ENCODE results near the gene RBMS1.

RBMS1 gene

DNA sequence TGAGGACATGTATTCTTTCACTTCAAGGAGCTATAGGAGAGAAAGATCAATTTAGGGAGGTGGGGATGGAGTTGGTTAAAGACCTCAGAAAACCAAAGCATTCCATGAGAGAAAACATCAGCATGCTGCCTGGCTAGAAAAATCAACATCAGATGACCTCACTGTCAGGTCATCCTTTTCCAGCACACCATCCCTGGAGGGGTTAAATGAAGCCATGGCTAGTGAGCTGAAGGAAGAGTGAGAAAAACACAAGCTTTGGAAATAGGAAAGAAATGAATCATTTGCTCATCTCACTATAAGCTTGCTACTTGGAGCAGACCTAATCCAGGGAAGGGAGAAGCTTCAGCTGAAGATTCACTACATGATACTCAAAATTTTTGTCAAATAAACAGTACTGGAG is 184.0 kb downstream of the RBMS1 start:
- no peak for TF ChIP-seq CTCF (conservative IDR thresholded peaks at IDR 0.05; ENCODE audit: control insufficient read depth, insufficient read depth, low read depth, low read length)
- DNase-seq (ENCODE audit: low read depth): peak; percentile 74

DNA sequence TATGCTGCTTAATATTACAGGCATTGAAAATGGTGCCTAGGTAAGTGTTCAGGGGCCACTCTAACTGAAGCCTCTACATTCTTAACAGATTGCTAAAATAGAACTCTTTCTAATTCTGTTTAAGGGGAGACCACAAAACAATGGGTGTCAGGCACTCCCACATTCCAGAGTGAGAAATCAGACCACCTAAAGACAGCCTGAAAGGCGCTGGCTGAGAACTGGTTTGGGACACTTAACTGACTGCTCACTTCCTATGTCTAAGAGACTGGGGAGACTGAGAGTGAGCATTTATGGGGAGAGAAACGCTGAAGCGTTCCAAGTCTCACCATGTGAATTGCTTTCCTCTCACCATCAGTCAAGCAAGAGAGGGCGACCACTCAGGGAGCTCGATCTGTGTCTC is 184.7 kb downstream of the RBMS1 start:
- peak; percentile 75 for DNase-seq (ENCODE audit: low read depth)
- TF ChIP-seq CTCF (conservative IDR thresholded peaks at IDR 0.05; ENCODE audit: control insufficient read depth, insufficient read depth, low read depth, low read length): no peak
- H3K4me3 ChIP-seq (ENCODE audit: control insufficient read depth, low read depth, low read length): no peak overlapping the region

More for the DNA sequence above, 184.0 kb downstream of the RBMS1 start:
- H3K4me3 ChIP-seq (ENCODE audit: control insufficient read depth, low read depth, low read length): no peak overlapping the region

GRCh38 chr2:160308476-160308875 is 185.1 kb downstream of the RBMS1 start:
- TF ChIP-seq CTCF (conservative IDR thresholded peaks at IDR 0.05; ENCODE audit: control insufficient read depth, insufficient read depth, low read depth, low read length): no peak
- H3K4me3 ChIP-seq (ENCODE audit: control insufficient read depth, low read depth, low read length): no peak overlapping the region

DNA sequence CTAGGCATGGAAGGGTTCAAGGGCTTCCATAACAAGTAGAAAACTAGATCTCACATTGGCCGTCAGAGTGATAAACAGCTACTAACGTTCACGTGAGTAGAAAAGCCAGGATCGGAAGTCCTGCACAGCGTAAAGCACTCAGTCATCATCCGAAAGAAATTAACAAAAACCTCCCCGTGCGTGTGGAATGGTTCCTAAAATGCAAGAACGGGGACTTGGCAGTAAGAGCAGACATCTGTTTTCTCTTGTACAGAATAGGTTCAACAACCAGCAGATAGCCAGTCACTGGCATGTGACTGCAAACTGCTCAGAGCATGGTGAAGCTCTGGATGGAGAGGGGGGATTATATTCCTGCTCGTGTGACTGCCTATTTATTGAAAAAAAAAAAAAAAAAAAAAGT is 186.6 kb downstream of the RBMS1 start:
- DNase-seq (ENCODE audit: low read depth): peak; percentile 96
- H3K4me3 ChIP-seq (ENCODE audit: control insufficient read depth, low read depth, low read length): no peak overlapping the region
- no peak for TF ChIP-seq CTCF (conservative IDR thresholded peaks at IDR 0.05; ENCODE audit: control insufficient read depth, insufficient read depth, low read depth, low read length)

More at GRCh38 chr2:160308476-160308875, 185.1 kb downstream of the RBMS1 start:
- DNase-seq (ENCODE audit: low read depth): no peak

- no peak overlapping the region for H3K4me3 ChIP-seq (ENCODE audit: control insufficient read depth, low read depth, low read length)
- TF ChIP-seq CTCF (conservative IDR thresholded peaks at IDR 0.05; ENCODE audit: control insufficient read depth, insufficient read depth, low read depth, low read length): no peak
- DNase-seq (ENCODE audit: low read depth): peak; percentile 95
Observed at GRCh38 chr2:160305081-160305750, 188.4 kb downstream of the RBMS1 start.

GRCh38 chr2:160303527-160303926 is 190.1 kb downstream of the RBMS1 start:
- no peak overlapping the region for H3K4me3 ChIP-seq (ENCODE audit: control insufficient read depth, low read depth, low read length)
- DNase-seq (ENCODE audit: low read depth): no peak
- no peak for TF ChIP-seq CTCF (conservative IDR thresholded peaks at IDR 0.05; ENCODE audit: control insufficient read depth, insufficient read depth, low read depth, low read length)

Measured in fibroblast of mammary gland (primary cell).